MM.1S (cell line): ENCODE results near the gene MECP2.
A peak's percentile ranks its signal among the peaks of the same experiment; 100 is the strongest.

Experiments used
- DNase-seq: peaks from one replicate; pipeline ENCODE4 v3.0.0-alpha.2; 2015
- H2AFZ ChIP-seq: fragments of 300-600 bp; sonication (generic); 2 replicates; pipeline ENCODE4 v1.6.0; 2016; ENCODE audit warnings: antibody characterized with exemption, low read length
- H3F3A ChIP-seq: fragments of 300-600 bp; sonication (generic); 2 replicates; pipeline ENCODE4 v1.6.1; 2016; ENCODE audit warnings: mild to moderate bottlenecking, antibody characterized with exemption, low read length, moderate library complexity, mixed read lengths; ENCODE audit not compliant: insufficient read depth
- H3K27ac ChIP-seq: fragments of 300-600 bp; sonication (generic); 2 replicates; pipeline ENCODE4 v1.5.1; 2016; ENCODE audit warnings: mild to moderate bottlenecking, low read length
- H3K27me3 ChIP-seq: fragments of 300-600 bp; sonication (generic); replicated peaks from 2 replicates; pipeline ENCODE4 v1.6.0; 2016; ENCODE audit warnings: low read length; ENCODE audit not compliant: insufficient read depth
- H3K36me3 ChIP-seq: fragments of 300-600 bp; sonication (generic); replicated peaks from 2 replicates; pipeline ENCODE4 v1.6.1; 2016; ENCODE audit warnings: mild to moderate bottlenecking, low read length, mixed read lengths; ENCODE audit not compliant: insufficient read depth
- H3K4me1 ChIP-seq: fragments of 300-600 bp; sonication (generic); 2 replicates; pipeline ENCODE4 v1.6.1; 2016; ENCODE audit warnings: low read length, mixed read lengths
- H3K4me2 ChIP-seq: fragments of 300-600 bp; sonication (generic); 2 replicates; pipeline ENCODE4 v1.6.0; 2016; ENCODE audit warnings: low read depth, low read length
- H3K4me3 ChIP-seq: fragments of 300-600 bp; sonication (generic); 2 replicates; pipeline ENCODE4 v1.5.1; 2016; ENCODE audit warnings: low read length, mixed read lengths
- H3K79me2 ChIP-seq: fragments of 300-600 bp; sonication (generic); 2 replicates; pipeline ENCODE4 v1.6.1; 2016; ENCODE audit warnings: mixed run types, low read length, mixed read lengths
- H3K9ac ChIP-seq: fragments of 300-600 bp; sonication (generic); 2 replicates; pipeline ENCODE4 v1.6.1; 2016; ENCODE audit warnings: low read length, mixed read lengths
- H3K9me2 ChIP-seq: fragments of 300-600 bp; sonication (generic); replicated peaks from 2 replicates; pipeline ENCODE4 v1.6.1; 2016; ENCODE audit warnings: mild to moderate bottlenecking, low read length, mixed read lengths; ENCODE audit not compliant: insufficient read depth
- H3K9me3 ChIP-seq: fragments of 300-600 bp; sonication (generic); replicated peaks from 2 replicates; pipeline ENCODE4 v1.6.1; 2016; ENCODE audit warnings: mild to moderate bottlenecking, low read length, mixed read lengths; ENCODE audit not compliant: insufficient read depth
- H4K20me1 ChIP-seq: fragments of 300-600 bp; sonication (generic); 2 replicates; pipeline ENCODE4 v1.6.1; 2016; ENCODE audit warnings: mild to moderate bottlenecking, low read length, moderate library complexity, mixed read lengths; ENCODE audit not compliant: insufficient read depth
- EZH2 ChIP-seq: fragments of 300-600 bp; sonication (generic); optimal IDR thresholded peaks from 2 replicates; pipeline ENCODE3; 2017; ENCODE audit warnings: low read depth, mild to moderate bottlenecking, antibody characterized with exemption, low read length, mixed read lengths
- EZH2phosphoT487 ChIP-seq: fragments of 300-600 bp; sonication (generic); IDR thresholded peaks from 2 replicates; pipeline ENCODE4 v1.6.1; 2018; ENCODE audit warnings: antibody characterized with exemption, low read length
- TF ChIP-seq, protein P1 (sequence below): fragments of 300-600 bp; sonication (generic); IDR thresholded peaks from 2 replicates; pipeline ENCODE4 v1.5.1; 2016; ENCODE audit warnings: antibody characterized with exemption, low read length, mixed read lengths

Gene MECP2

DNA sequence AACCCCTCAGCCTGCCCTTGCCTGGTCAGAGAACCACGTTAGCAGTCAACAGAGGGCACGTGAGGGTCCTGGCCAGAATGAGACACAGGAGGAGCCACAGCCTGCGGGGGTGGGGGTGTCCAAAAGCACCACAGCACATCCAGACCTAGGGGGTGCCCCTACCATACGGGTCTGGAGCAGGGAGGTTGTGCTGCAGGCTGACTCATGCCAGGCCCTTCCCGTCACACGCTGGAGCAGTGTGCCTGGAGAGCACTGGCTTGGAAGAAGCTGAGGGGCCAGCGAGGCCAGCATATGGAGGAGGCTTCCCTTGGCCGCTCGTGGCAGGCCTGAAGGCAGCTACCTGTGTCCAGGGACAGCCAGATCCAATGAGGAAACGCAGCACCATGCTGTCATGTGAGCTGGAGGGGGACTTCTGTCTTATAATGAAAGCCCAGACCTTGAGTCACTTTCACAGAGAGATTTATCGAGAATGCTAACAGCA lies 76.3 kb downstream of the MECP2 start:
- H3K4me3 ChIP-seq: peak overlapping the region; percentile 67; the same call in 1 of the 2 replicates
- DNase-seq: no peak
- H3K4me2 ChIP-seq: peak overlapping the region; percentile 80; the same call in 1 of the 2 replicates
- H3K4me1 ChIP-seq: peaks cover 5% of the 10 kb centered on the region
- H4K20me1 ChIP-seq: no peaks in the 10 kb centered on the region
- TF ChIP-seq, protein P1, sequence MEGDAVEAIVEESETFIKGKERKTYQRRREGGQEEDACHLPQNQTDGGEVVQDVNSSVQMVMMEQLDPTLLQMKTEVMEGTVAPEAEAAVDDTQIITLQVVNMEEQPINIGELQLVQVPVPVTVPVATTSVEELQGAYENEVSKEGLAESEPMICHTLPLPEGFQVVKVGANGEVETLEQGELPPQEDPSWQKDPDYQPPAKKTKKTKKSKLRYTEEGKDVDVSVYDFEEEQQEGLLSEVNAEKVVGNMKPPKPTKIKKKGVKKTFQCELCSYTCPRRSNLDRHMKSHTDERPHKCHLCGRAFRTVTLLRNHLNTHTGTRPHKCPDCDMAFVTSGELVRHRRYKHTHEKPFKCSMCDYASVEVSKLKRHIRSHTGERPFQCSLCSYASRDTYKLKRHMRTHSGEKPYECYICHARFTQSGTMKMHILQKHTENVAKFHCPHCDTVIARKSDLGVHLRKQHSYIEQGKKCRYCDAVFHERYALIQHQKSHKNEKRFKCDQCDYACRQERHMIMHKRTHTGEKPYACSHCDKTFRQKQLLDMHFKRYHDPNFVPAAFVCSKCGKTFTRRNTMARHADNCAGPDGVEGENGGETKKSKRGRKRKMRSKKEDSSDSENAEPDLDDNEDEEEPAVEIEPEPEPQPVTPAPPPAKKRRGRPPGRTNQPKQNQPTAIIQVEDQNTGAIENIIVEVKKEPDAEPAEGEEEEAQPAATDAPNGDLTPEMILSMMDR: no peak
- TF ChIP-seq EZH2phosphoT487 (no peak), EZH2 (no peak)
- no peaks in the 10 kb centered on the region for H3K27me3 ChIP-seq
- no peak overlapping the region for H2AFZ ChIP-seq
- H3K36me3 ChIP-seq: no peaks in the 10 kb centered on the region
- 0 out of 2 replicates have a peak overlapping the region, but pooled peaks have one; percentile 84 for H3K9ac ChIP-seq
- peaks cover 43% of the 10 kb centered on the region for H3K79me2 ChIP-seq
- no peaks in the 10 kb centered on the region for H3F3A ChIP-seq
- no peaks in the 10 kb centered on the region for H3K9me3 ChIP-seq
- peak overlapping the region; percentile 76; the same call in 1 of the 2 replicates for H3K27ac ChIP-seq
- no peaks in the 10 kb centered on the region for H3K9me2 ChIP-seq

DNA sequence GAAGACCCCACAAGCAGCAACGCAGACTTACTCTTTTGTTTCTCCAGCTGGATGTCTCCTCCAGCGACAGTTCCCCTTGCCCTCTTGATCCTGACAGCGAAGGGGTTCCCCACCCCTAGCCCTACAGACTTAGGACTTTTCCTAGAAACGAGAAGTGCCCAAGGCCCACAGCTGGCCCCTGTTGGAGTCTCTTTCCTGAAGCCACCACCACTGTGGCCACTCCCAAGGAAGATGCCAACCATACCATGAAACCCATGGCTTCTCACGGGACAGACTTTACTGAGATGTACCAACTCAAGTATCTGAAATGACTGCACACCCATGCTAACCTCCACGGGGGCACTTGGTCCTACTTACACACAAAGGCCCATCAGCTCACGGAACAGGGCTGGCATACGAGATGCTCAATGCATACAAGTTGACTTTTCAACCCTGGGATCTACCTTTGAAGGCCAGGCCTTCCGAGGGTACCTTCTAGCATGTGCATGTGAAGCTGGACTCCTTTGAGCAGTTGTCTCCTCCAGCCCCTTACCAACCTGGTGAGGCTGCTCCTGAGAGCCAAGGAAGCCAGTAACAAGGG lies 76.9 kb downstream of the MECP2 start:
- Histone ChIP-seq H3K4me1 (peaks cover 5% of the 10 kb centered on the region), H2AFZ (no peak overlapping the region), H3K9ac (peak overlapping the region; percentile 84), H3F3A (no peaks in the 10 kb centered on the region), H3K79me2 (peaks cover 49% of the 10 kb centered on the region), H3K4me3 (peak overlapping the region; percentile 67), H3K4me2 (peak overlapping the region; percentile 80), H3K27me3 (no peaks in the 10 kb centered on the region), H3K36me3 (no peaks in the 10 kb centered on the region), H3K27ac (peak overlapping the region; percentile 76), H4K20me1 (no peaks in the 10 kb centered on the region), H3K9me3 (no peaks in the 10 kb centered on the region), H3K9me2 (no peaks in the 10 kb centered on the region)
- TF ChIP-seq EZH2 (no peak), EZH2phosphoT487 (no peak)
- TF ChIP-seq, protein P1: no peak
- DNase-seq: no peak

DNA sequence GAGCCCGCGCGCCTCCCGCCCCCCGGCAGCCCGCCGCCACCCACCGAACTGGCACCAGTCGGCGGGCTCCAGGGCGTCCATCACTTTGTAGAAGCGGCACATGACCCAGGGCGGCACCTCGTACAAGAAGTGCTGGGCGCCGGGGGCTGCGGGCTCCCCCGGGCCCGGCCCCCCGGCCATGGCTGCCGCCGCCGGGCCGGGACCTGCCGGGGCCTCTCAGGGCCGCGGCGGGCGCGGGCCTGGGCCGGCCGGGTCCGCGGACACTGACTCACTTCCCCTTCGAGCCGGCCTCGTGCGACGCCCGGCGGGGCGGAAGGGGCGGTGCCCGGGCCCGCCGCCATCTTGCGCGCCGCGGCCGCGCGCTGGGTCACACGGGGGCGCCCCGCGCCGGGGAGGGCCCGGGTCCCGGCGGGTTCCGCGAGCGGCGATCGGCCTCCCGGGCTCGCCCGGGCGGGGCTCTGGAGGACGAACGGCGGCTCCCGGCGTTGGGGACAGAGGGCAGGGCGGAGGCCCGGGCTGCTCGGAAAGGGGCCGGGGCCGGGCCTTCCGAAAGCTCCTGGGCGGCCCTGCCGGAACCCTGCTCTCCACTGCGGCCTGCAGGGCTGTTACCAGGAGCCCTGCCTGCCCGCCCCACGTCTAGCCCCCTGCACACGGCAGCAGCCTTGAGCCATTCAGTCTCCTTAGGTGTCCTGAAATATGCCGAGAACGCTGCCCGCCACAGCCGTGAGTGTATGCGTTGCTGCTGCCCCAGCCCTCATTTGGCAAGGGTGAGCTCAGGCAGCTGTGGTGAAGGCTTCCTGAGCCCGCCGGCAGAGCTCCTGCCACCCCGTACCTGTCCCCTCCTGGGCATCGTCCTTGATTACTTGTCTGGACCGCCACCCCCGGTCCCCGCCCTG lies 77.6 kb downstream of the MECP2 start, which contains the start of gene IRAK1:
Gene IRAK1, minus strand, starts transcription at position 270 of the 896 bp plus-strand sequence. Its CDS starts 90 bp downstream, at position 180.
- peak within 1 kb of the TSS; percentile 76 for H3K27ac ChIP-seq
- no peaks in the 10 kb centered on the region for H3K27me3 ChIP-seq
- no peaks in the 10 kb centered on the region for H3K9me2 ChIP-seq
- no peaks in the 10 kb centered on the region for H4K20me1 ChIP-seq
- TF ChIP-seq EZH2 (no peak), EZH2phosphoT487 (no peak)
- TF ChIP-seq, protein P1: no peak
- H3K9ac ChIP-seq: peak within 1 kb of the TSS; percentile 89
- peaks cover 56% of the 10 kb centered on the region for H3K79me2 ChIP-seq
- H3K4me3 ChIP-seq: peak within 1 kb of the TSS; percentile 83
- no peaks in the 10 kb centered on the region for H3K36me3 ChIP-seq
- peak; percentile 56 for DNase-seq
- 0 out of 2 replicates have a peak, but pooled peaks cover 3% of the 10 kb centered on the region for H3F3A ChIP-seq
- H3K4me2 ChIP-seq: peak within 1 kb of the TSS; percentile 80
- H3K4me1 ChIP-seq: peaks cover 5% of the 10 kb centered on the region
- H2AFZ ChIP-seq: 0 out of 2 replicates have a peak within 1 kb of the TSS, but pooled peaks have one; percentile 48
- H3K9me3 ChIP-seq: no peaks in the 10 kb centered on the region
